Tibial nerve (tissue), 4 donors: ENCODE results near the gene SEL1L3. TPM values are rescaled to one million over a fixed set of nuclear protein-coding genes. Genes with fewer than 3 reads are reported as not detected.

Experiments
- DNase-seq, 2 donors: peaks; one replicate each; pipeline ENCODE4 v3.0.0-alpha.2; 2019; ENCODE audit warnings: low spot score in 2 of 2
- H3K27ac ChIP-seq, 4 donors: fragments of 200-600 bp; sonication (generic) in 3 of 4; one replicate each; pipeline ENCODE4 v1.5.1; 2017 to 2019; ENCODE audit warnings: mild to moderate bottlenecking in 1 of 4
- H3K27me3 ChIP-seq, 2 donors: fragments of 200-600 bp; sonication (generic) in 1 of 2; one replicate each; pipeline versions ENCODE4 v1.5.1 to v1.6.0; 2017 to 2019
- H3K36me3 ChIP-seq, 3 donors: fragments of 200-600 bp; sonication (generic); one replicate each; pipeline ENCODE4 v1.5.1; 2018 to 2019
- H3K4me1 ChIP-seq, 4 donors: fragments of 200-600 bp; sonication (generic) in 3 of 4; one replicate each; pipeline ENCODE4 v1.5.1; 2017 to 2019
- H3K4me3 ChIP-seq, 4 donors: fragments of 200-600 bp; sonication (generic) in 3 of 4; one replicate each; pipeline ENCODE4 v1.5.1; 2017 to 2019; ENCODE audit warnings: mild to moderate bottlenecking in 1 of 4, moderate library complexity in 1 of 4
- H3K9me3 ChIP-seq, 4 donors: fragments of 200-600 bp; sonication (generic) in 3 of 4; one replicate each; pipeline ENCODE4 v1.5.1; 2017 to 2019
- EP300 ChIP-seq, 2 donors: sonication (generic); formaldehyde crosslinking; IDR thresholded peaks; one replicate each; pipeline ENCODE4 v1.6.1; 2017; ENCODE audit warnings: antibody characterized with exemption in 2 of 2, mild to moderate bottlenecking in 1 of 2
- POLR2A ChIP-seq, 2 donors: fragments of 450-650 bp; IDR thresholded peaks; one replicate each; pipeline ENCODE4 v1.6.1; 2017; ENCODE audit warnings: antibody characterized with exemption in 2 of 2, mild to moderate bottlenecking in 2 of 2, moderate library complexity in 2 of 2
- WGBS, 2 donors: methylation state at CpG; one replicate each; pipeline ENCODE4 v1.1.5; 2018; 5-methylcytosine and 5-hydroxymethylcytosine counted together
- total RNA-seq, 4 donors: library from RNA; depleted of rRNA; stranded (reverse); fragments of >200 nt; gene quantifications; one replicate each; pipeline ENCODE4 v1.1.0, GENCODE V29; 2016
- TF ChIP-seq, protein P1 (sequence below), 5 experiments: fragments of 200-600 bp in 3 of 5; fragments of 450-650 bp in 2 of 5; sonication (generic) in 3 of 5; IDR thresholded peaks; one replicate each; pipeline ENCODE4 v1.5.1; 2016 to 2019; ENCODE audit warnings: antibody characterized with exemption in 5 of 5, mild to moderate bottlenecking in 3 of 5, moderate library complexity in 2 of 5

SEL1L3 gene
- total RNA-seq, 4 donors from 2014 or later: 8.7 to 19.0 (median 11.1) TPM

DNA sequence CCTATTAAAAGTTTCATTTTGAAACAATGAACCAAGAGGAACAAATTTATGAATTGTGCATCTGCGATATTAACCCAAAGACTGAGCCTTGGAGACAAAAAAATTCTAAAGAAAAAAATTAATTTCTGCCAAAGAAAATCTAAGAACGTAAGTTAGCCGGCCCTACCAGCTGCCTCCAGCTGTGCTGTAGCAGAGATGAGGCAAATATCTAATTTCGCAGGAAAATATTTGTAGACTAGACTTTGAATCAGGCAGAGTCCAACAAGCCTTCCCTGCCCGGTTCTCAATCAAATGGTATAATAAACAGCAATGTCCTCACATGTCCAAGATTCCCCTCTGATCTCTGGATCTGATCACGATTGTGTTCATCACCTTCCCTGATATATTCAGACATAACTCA lies 30.0 kb upstream of the SEL1L3 start:
- TF ChIP-seq, protein P1, sequence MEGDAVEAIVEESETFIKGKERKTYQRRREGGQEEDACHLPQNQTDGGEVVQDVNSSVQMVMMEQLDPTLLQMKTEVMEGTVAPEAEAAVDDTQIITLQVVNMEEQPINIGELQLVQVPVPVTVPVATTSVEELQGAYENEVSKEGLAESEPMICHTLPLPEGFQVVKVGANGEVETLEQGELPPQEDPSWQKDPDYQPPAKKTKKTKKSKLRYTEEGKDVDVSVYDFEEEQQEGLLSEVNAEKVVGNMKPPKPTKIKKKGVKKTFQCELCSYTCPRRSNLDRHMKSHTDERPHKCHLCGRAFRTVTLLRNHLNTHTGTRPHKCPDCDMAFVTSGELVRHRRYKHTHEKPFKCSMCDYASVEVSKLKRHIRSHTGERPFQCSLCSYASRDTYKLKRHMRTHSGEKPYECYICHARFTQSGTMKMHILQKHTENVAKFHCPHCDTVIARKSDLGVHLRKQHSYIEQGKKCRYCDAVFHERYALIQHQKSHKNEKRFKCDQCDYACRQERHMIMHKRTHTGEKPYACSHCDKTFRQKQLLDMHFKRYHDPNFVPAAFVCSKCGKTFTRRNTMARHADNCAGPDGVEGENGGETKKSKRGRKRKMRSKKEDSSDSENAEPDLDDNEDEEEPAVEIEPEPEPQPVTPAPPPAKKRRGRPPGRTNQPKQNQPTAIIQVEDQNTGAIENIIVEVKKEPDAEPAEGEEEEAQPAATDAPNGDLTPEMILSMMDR (IDR thresholded peaks at IDR 0.05): no peak
- Histone ChIP-seq H3K36me3 (no peaks in the 10 kb centered on the region), H3K27me3 (no peaks in the 10 kb centered on the region), H3K27ac (no peak overlapping the region), H3K9me3 (no peaks in the 10 kb centered on the region), H3K4me3 (no peak overlapping the region), H3K4me1 (no peaks in the 10 kb centered on the region)
- no peak for DNase-seq
- WGBS, 2 donors: 90% methylated on average over 6 of the region's 6 CpGs

DNA sequence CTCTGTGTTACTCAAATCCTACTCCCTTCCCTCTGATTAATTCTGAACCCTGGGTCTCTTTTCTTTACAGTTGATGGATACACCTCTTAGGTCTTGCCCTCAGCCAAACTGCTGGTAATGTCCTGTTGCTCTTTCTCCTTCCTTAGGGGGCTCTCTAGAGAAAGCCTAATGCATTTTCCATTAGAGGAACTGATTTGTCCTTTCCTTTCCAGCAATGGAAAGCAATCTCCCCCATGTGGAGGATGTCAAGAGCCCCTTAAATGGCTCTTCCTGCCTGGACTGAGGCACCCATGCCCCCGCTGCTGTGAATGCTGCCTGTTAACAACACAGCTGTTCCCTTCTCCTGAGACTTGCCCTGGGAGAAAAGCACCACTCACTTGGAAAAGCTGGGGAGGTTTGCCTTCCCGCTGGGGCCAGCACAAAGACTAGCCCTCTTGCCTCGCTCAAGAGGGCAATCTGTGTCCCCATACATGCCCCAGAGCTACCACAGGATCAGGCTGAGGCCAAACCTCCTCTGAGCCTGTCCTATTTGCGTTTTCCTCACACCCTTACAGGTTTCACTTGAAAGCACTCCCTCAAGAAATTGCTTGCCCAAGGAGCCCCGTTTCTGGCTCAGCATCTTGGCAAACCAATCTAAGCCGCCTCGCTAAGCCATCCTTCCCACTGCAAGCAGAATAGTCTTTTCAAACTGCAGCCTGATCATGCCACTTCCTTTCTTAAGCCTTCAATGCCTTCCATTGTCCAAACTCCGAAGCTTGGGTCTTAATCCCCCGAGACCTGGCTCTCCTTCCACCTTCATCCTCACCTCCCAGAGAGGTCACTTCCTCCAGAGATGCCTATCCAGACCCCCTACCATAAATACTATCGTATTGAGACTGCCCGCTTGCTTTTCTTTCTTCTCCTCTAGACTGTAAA lies 28.0 kb upstream of the SEL1L3 start:
- H3K36me3 ChIP-seq: no peaks in the 10 kb centered on the region
- no peak for DNase-seq
- no peaks in the 10 kb centered on the region for H3K27me3 ChIP-seq
- H3K4me3 ChIP-seq: no peak overlapping the region
- 43 to 55% methylated on average over 11 of the region's 11 CpGs for WGBS, 2 donors
- TF ChIP-seq, protein P1 (IDR thresholded peaks at IDR 0.05): no peak
- TF ChIP-seq EP300 (IDR thresholded peaks at IDR 0.05) (no peak), POLR2A (IDR thresholded peaks at IDR 0.05) (no peak)
- no peaks in the 10 kb centered on the region for H3K4me1 ChIP-seq
- H3K9me3 ChIP-seq: no peaks in the 10 kb centered on the region
- H3K27ac ChIP-seq: no peak overlapping the region

DNA sequence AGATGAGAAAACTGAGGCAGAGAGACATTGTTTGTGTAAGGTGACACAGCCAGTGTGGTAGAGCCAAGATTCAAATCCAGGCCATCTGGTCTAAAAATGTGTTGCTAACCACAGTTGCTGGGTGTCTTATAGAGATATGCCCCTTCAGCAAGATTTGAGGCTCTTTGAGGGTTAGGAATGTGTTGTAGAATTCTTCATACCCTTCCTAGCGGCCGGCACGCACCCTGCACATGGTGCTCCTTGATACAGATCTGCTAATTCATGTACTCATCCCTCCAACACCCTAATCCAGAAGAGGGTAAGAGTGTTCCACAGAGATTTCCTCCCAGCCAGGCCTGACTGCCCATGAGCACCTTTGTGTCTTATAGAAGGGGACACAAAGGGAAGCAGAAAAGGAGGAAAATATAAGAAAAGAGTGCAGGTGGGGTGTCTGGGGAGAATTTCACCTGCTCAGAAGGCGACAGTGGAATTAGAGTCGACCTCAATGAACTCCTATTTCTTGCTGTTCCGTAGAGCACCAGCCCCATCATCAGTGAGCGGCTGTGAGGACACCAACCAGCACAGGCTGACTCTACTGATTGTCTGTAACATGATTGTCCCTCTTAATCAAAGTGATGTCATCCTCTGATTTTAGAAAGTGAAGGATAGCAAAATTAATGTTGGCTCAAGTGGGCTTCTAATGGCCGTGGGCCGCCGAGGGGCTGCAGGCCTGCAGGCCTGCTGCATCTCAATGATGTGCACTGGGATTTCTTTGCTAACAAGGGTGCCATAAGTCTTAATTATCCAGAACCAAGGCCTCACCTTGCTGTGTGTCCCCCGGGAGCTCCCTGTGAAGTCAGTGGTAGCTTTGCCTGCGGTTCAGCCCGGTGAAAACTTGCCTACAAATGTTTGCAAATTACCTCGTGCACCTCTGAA lies 27.1 kb upstream of the SEL1L3 start:
- H3K4me3 ChIP-seq: no peak overlapping the region
- H3K27ac ChIP-seq: no peak overlapping the region
- no peak for DNase-seq
- no peaks in the 10 kb centered on the region for H3K27me3 ChIP-seq
- TF ChIP-seq EP300 (IDR thresholded peaks at IDR 0.05) (no peak), POLR2A (IDR thresholded peaks at IDR 0.05) (no peak)
- TF ChIP-seq, protein P1 (IDR thresholded peaks at IDR 0.05): no peak
- no peaks in the 10 kb centered on the region for H3K4me1 ChIP-seq
- H3K36me3 ChIP-seq: no peaks in the 10 kb centered on the region
- 90 to 91% methylated on average over 14 of the region's 14 CpGs for WGBS, 2 donors
- H3K9me3 ChIP-seq: no peaks in the 10 kb centered on the region

DNA sequence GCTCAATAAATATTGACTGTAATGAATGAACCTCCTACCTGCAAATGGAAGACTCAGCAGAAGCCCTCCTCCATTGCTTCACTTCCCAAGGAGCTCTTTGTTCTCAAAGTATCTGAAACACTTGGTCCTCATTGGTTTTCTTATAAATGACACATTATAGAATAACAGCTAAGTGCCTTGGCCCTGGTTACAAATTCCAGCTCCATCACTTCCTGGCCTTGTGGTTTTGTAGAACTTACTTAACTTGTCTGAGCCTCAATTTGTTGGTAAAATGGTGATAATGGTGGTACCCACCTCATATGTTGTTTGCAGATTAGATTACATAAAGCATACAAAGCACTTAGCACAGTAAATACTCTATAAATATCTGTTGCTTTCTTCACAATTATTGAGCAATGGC lies 26.0 kb upstream of the SEL1L3 start:
- Histone ChIP-seq H3K4me1 (no peaks in the 10 kb centered on the region), H3K4me3 (no peak overlapping the region), H3K36me3 (no peaks in the 10 kb centered on the region), H3K27ac (no peak overlapping the region), H3K9me3 (no peaks in the 10 kb centered on the region), H3K27me3 (no peaks in the 10 kb centered on the region)
- TF ChIP-seq EP300 (IDR thresholded peaks at IDR 0.05): no peak
- TF ChIP-seq POLR2A (IDR thresholded peaks at IDR 0.05): no peak
- TF ChIP-seq, protein P1 (IDR thresholded peaks at IDR 0.05): no peak
- no peak for DNase-seq
